GM23338 (cell line): ENCODE data around the gene RPN1. TPM values are rescaled to one million over a fixed set of nuclear protein-coding genes. Genes with fewer than 3 reads are reported as not detected.

Source experiments
- ATAC-seq: fragments of 200-7000 bp; cut with Tn5 transposase; 3 replicates; pipeline ENCODE4 v1.9.1; 2020
- DNase-seq: peaks from one replicate; pipeline ENCODE4 v3.0.0-alpha.2; 2015; ENCODE audit warnings: low spot score
- H2AFZ ChIP-seq: fragments of 200-600 bp; sonication (generic); 2 replicates; pipeline ENCODE4 v1.8.0; 2016; ENCODE audit warnings: antibody characterized with exemption, mild to moderate bottlenecking, moderate library complexity
- H3F3A ChIP-seq: fragments of 200-600 bp; sonication (generic); replicated peaks from 2 replicates; pipeline ENCODE4 v1.8.0; 2017; ENCODE audit warnings: antibody characterized with exemption, mixed run types, low read depth
- H3K27ac ChIP-seq: fragments of 200-600 bp; sonication (generic); 2 replicates; pipeline ENCODE4 v1.6.1; 2016; ENCODE audit warnings: low read depth
- H3K27me3 ChIP-seq: fragments of 200-600 bp; sonication (generic); 2 replicates; pipeline ENCODE4 v1.8.0; 2016; ENCODE audit warnings: mild to moderate bottlenecking, mixed run types, moderate library complexity; ENCODE audit not compliant: insufficient read depth
- H3K36me3 ChIP-seq: fragments of 200-600 bp; sonication (generic); 2 replicates; pipeline ENCODE4 v1.8.0; 2016; ENCODE audit warnings: mild to moderate bottlenecking; ENCODE audit not compliant: insufficient read depth
- H3K4me1 ChIP-seq: fragments of 200-600 bp; sonication (generic); 2 replicates; pipeline ENCODE4 v1.8.0; 2016; ENCODE audit warnings: mild to moderate bottlenecking, moderate library complexity; ENCODE audit not compliant: insufficient read depth
- H3K4me2 ChIP-seq: fragments of 200-600 bp; sonication (generic); 2 replicates; pipeline ENCODE4 v1.7.1; 2017; ENCODE audit warnings: mixed run types
- H3K4me3 ChIP-seq: fragments of 200-600 bp; sonication (generic); 2 replicates; pipeline ENCODE4 v1.6.1; 2016; ENCODE audit warnings: mixed run types
- H3K79me2 ChIP-seq: fragments of 200-600 bp; sonication (generic); replicated peaks from 2 replicates; pipeline ENCODE4 v1.8.0; 2017; ENCODE audit warnings: mild to moderate bottlenecking; ENCODE audit not compliant: insufficient read depth
- H3K9me2 ChIP-seq: fragments of 200-600 bp; sonication (generic); 2 replicates; pipeline ENCODE4 v1.8.0; 2017; ENCODE audit not compliant: insufficient read depth
- H4K20me1 ChIP-seq: fragments of 200-600 bp; sonication (generic); replicated peaks from 2 replicates; pipeline ENCODE4 v1.8.0; 2017; ENCODE audit warnings: mild to moderate bottlenecking; ENCODE audit not compliant: insufficient read depth
- H3K27ac Mint-ChIP-seq: 2 replicates; pipeline ENCODE4 v1.8.0; 2020; ENCODE audit warnings: inconsistent platforms, mild to moderate bottlenecking, moderate library complexity, mixed read lengths
- H3K27me3 Mint-ChIP-seq: 3 replicates; pipeline ENCODE4 v1.8.0; 2022; ENCODE audit warnings: low read depth, mild to moderate bottlenecking, moderate library complexity, mixed read lengths, inconsistent platforms; ENCODE audit not compliant: insufficient read depth, poor library complexity
- H3K36me3 Mint-ChIP-seq: 3 replicates; pipeline ENCODE4 v1.8.0; 2021; ENCODE audit warnings: low read depth, mild to moderate bottlenecking, inconsistent platforms, moderate library complexity, mixed read lengths
- H3K4me1 Mint-ChIP-seq: 3 replicates; pipeline ENCODE4 v1.8.0; 2020; ENCODE audit warnings: mild to moderate bottlenecking, inconsistent platforms, mixed read lengths
- H3K4me3 Mint-ChIP-seq: 3 replicates; pipeline ENCODE4 v1.8.0; 2021; ENCODE audit warnings: moderate library complexity, mild to moderate bottlenecking, inconsistent platforms, mixed read lengths
- H3K9me3 Mint-ChIP-seq: 3 replicates; pipeline ENCODE4 v1.8.0; 2020; ENCODE audit warnings: moderate library complexity, mild to moderate bottlenecking, inconsistent platforms, mixed read lengths
- CREB1 ChIP-seq: fragments of 250-450 bp; sonication (Bioruptor Pico); IDR thresholded peaks from 2 replicates; pipeline ENCODE4 v1.5.0; 2020; ENCODE audit warnings: low read depth, mild to moderate bottlenecking, moderate library complexity
- EZH2 ChIP-seq: fragments of 200-600 bp; sonication (generic); IDR thresholded peaks from one replicate; pipeline ENCODE4 v1.8.0; 2017; ENCODE audit warnings: antibody characterized with exemption, mild to moderate bottlenecking, low read depth; ENCODE audit not compliant: unreplicated experiment
- STAT1 ChIP-seq: IDR thresholded peaks from one replicate; pipeline ENCODE4 v1.6.1; 2016; ENCODE audit warnings: antibody characterized with exemption; ENCODE audit not compliant: unreplicated experiment
- ZNF114 ChIP-seq: fragments of 250-450 bp; sonication (Bioruptor Pico); IDR thresholded peaks from 2 replicates; pipeline ENCODE4 v1.5.0; 2020; ENCODE audit warnings: mild to moderate bottlenecking, moderate library complexity
- polyA plus RNA-seq: library from polyadenylated mRNA; unstranded; fragments of >200 nt; fragmentation: Nextera tagmentation; extraction: Ambion mirVana; gene quantifications from 2 replicates; pipeline ENCODE4 v1.2.1, GENCODE V29; 2016
- total RNA-seq: library from RNA; depleted of rRNA; stranded (reverse); fragments of >200 nt; shearing (Covaris generic); gene quantifications from 2 replicates; pipeline ENCODE4 v1.2.3, GENCODE V29; 2014
- TF ChIP-seq, protein P1 (sequence below), 2 experiments: fragments of 200-600 bp in 1 of 2; sonication (generic) in 1 of 2; conservative IDR thresholded peaks; 2 replicates each; pipeline versions ENCODE4 v1.5.1 to v1.6.1; 2016 to 2017; ENCODE audit warnings: antibody characterized with exemption in 2 of 2, low read depth in 2 of 2, mild to moderate bottlenecking in 2 of 2, moderate library complexity in 1 of 2
- TF ChIP-seq, protein P2 (sequence below): fragments of 250-450 bp; sonication (Bioruptor Pico); IDR thresholded peaks from 2 replicates; pipeline ENCODE4 v1.5.0; 2020; ENCODE audit warnings: mild to moderate bottlenecking, moderate library complexity

Gene RPN1
- total and polyA plus RNA-seq, 2 experiments from 2014 or later, result 111 to 231 TPM

DNA sequence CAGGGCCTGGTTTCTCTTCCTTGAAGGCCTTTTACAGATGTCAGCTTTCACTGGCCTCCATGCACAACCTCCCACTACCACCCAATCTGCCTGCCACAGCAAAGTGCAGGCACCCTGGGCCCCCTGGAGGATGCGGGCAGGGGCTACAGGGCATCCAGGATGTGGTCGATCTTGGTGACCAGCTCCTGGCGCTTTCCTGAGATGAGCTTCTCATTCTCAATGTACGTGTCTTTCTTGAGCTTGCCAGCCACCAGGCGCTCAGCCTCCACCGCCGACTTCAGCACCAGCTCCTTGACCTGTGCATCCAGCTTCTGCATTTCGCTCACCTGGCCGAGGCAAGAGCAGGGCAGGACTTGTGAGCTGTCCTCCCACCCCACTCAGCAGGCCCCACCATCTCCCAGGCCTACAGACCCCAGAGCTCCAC, 30.3 kb downstream of the RPN1 start:
- no peak for DNase-seq

More for the DNA sequence above, 30.3 kb downstream of the RPN1 start:
- Histone ChIP-seq H3K4me1 (peaks cover 12% of the 10 kb centered on the region; the same call in 1 of the 2 replicates), H3K9me2 (no peaks in the 10 kb centered on the region), H3F3A (peaks cover 12% of the 10 kb centered on the region; the same call in 1 of the 2 replicates), H2AFZ (no peak overlapping the region), H4K20me1 (no peaks in the 10 kb centered on the region; the same call in 1 of the 2 replicates), H3K27ac (no peak overlapping the region), H3K36me3 (peaks cover 32% of the 10 kb centered on the region), H3K4me3 (no peak overlapping the region), H3K79me2 (no peaks in the 10 kb centered on the region), H3K4me2 (no peak overlapping the region), H3K27me3 (no peaks in the 10 kb centered on the region)
- H3K36me3 Mint-ChIP-seq, result peaks cover 65% of the 10 kb centered on the region
- H3K4me3 Mint-ChIP-seq, result no peak overlapping the region
- TF ChIP-seq EZH2, result no peak
- TF ChIP-seq, protein P1, sequence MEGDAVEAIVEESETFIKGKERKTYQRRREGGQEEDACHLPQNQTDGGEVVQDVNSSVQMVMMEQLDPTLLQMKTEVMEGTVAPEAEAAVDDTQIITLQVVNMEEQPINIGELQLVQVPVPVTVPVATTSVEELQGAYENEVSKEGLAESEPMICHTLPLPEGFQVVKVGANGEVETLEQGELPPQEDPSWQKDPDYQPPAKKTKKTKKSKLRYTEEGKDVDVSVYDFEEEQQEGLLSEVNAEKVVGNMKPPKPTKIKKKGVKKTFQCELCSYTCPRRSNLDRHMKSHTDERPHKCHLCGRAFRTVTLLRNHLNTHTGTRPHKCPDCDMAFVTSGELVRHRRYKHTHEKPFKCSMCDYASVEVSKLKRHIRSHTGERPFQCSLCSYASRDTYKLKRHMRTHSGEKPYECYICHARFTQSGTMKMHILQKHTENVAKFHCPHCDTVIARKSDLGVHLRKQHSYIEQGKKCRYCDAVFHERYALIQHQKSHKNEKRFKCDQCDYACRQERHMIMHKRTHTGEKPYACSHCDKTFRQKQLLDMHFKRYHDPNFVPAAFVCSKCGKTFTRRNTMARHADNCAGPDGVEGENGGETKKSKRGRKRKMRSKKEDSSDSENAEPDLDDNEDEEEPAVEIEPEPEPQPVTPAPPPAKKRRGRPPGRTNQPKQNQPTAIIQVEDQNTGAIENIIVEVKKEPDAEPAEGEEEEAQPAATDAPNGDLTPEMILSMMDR (conservative IDR thresholded peaks at IDR 0.05; ENCODE audit: low read depth in 2 of 2), result peak; percentile 13 to 16; a peak in 2 of 4 replicates
- no peak for TF ChIP-seq CREB1
- no peak for TF ChIP-seq ZNF114 (CRISPR knock-in tag)
- TF ChIP-seq, protein P2, sequence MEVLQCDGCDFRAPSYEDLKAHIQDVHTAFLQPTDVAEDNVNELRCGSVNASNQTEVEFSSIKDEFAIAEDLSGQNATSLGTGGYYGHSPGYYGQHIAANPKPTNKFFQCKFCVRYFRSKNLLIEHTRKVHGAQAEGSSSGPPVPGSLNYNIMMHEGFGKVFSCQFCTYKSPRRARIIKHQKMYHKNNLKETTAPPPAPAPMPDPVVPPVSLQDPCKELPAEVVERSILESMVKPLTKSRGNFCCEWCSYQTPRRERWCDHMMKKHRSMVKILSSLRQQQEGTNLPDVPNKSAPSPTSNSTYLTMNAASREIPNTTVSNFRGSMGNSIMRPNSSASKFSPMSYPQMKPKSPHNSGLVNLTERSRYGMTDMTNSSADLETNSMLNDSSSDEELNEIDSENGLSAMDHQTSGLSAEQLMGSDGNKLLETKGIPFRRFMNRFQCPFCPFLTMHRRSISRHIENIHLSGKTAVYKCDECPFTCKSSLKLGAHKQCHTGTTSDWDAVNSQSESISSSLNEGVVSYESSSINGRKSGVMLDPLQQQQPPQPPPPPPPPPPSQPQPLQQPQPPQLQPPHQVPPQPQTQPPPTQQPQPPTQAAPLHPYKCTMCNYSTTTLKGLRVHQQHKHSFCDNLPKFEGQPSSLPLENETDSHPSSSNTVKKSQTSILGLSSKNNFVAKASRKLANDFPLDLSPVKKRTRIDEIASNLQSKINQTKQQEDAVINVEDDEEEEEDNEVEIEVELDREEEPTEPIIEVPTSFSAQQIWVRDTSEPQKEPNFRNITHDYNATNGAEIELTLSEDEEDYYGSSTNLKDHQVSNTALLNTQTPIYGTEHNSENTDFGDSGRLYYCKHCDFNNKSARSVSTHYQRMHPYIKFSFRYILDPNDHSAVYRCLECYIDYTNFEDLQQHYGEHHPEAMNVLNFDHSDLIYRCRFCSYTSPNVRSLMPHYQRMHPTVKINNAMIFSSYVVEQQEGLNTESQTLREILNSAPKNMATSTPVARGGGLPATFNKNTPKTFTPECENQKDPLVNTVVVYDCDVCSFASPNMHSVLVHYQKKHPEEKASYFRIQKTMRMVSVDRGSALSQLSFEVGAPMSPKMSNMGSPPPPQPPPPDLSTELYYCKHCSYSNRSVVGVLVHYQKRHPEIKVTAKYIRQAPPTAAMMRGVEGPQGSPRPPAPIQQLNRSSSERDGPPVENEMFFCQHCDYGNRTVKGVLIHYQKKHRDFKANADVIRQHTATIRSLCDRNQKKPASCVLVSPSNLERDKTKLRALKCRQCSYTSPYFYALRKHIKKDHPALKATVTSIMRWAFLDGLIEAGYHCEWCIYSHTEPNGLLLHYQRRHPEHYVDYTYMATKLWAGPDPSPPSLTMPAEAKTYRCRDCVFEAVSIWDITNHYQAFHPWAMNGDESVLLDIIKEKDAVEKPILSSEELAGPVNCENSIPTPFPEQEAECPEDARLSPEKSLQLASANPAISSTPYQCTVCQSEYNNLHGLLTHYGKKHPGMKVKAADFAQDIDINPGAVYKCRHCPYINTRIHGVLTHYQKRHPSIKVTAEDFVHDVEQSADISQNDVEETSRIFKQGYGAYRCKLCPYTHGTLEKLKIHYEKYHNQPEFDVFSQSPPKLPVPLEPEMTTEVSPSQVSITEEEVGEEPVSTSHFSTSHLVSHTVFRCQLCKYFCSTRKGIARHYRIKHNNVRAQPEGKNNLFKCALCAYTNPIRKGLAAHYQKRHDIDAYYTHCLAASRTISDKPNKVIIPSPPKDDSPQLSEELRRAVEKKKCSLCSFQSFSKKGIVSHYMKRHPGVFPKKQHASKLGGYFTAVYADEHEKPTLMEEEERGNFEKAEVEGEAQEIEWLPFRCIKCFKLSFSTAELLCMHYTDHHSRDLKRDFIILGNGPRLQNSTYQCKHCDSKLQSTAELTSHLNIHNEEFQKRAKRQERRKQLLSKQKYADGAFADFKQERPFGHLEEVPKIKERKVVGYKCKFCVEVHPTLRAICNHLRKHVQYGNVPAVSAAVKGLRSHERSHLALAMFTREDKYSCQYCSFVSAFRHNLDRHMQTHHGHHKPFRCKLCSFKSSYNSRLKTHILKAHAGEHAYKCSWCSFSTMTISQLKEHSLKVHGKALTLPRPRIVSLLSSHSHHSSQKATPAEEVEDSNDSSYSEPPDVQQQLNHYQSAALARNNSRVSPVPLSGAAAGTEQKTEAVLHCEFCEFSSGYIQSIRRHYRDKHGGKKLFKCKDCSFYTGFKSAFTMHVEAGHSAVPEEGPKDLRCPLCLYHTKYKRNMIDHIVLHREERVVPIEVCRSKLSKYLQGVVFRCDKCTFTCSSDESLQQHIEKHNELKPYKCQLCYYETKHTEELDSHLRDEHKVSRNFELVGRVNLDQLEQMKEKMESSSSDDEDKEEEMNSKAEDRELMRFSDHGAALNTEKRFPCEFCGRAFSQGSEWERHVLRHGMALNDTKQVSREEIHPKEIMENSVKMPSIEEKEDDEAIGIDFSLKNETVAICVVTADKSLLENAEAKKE (CRISPR knock-in tag), result no peak
- no peak for TF ChIP-seq STAT1
- peaks cover 11% of the 10 kb centered on the region for H3K27me3 Mint-ChIP-seq
- no peaks in the 10 kb centered on the region for H3K9me3 Mint-ChIP-seq
- ATAC-seq, result no peak
- no peak overlapping the region for H3K27ac Mint-ChIP-seq
- peaks cover 13% of the 10 kb centered on the region for H3K4me1 Mint-ChIP-seq
